ENCODE measurements around the gene ATP5F1B. TPM values are rescaled to one million over a fixed set of nuclear protein-coding genes. Genes with fewer than 3 reads are reported as not detected.

The ATP5F1B gene
- polyA plus RNA-seq, 2 donors = 222 to 636 TPM

DNA sequence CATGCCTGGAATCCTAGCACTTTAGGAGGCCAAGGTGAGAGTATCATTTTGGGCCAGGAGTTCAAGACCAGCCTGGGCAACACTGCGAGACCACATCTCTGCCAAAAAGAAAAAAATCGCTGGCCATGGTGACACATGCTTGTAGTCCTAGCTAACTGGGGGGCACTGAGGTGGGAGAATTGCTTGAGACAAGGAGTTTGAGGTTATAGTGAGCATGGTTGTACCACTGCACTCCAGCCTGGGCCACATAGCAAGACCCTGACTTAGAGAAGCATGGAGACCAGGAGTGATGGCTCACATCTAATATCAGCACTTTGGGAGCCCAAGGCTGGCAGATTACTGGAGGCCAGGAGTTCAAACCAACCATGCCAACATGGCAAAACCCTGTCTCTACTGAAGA lies 33.1 kb upstream of the ATP5F1B start:
- Histone ChIP-seq H3K27me3 (ENCODE audit: control insufficient read depth in 1 of 2, insufficient read depth in 2 of 2, low read length in 2 of 2) (no peaks in the 10 kb centered on the region), H3K4me3 (ENCODE audit: low read depth in 1 of 2, low read length in 2 of 2) (no peak overlapping the region), H3K36me3 (ENCODE audit: control insufficient read depth in 2 of 2, insufficient read depth in 2 of 2, low read length in 1 of 2) (peaks cover 0 to 13% of the 10 kb centered on the region in 2 donors), H3K9me3 (ENCODE audit: control insufficient read depth in 2 of 2, insufficient read depth in 1 of 2, low read depth in 1 of 2, low read length in 1 of 2) (no peaks in the 10 kb centered on the region), H3K27ac (ENCODE audit: low read depth in 2 of 2, low read length in 1 of 2) (no peak overlapping the region), H3K4me1 (ENCODE audit: control insufficient read depth in 2 of 2, insufficient read depth in 2 of 2, low read length in 1 of 2) (peaks cover 0 to 2% of the 10 kb centered on the region in 2 donors)
- 88 to 89% methylated on average over 2 of the region's 2 CpGs for WGBS, 2 donors

DNA sequence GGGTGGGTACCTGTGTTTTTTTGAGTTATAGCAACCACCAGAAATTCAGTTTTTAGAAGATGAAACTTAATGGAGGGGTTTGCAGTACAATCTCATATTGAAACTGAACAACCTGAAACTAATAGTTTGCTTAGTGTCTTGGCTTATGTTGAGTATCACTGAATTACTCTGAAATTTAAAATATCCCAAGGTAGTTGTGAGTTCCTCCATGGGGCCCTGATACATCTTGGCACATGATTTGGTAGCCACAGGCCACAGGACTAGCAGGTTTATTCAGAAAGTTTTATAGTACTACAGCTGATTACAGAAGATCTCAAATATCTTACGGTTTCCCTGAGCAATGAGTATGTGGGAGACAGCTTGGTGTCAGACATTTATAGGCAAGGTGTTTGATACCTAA lies 31.9 kb upstream of the ATP5F1B start:
- Histone ChIP-seq H3K9me3 (ENCODE audit: control insufficient read depth in 2 of 2, insufficient read depth in 1 of 2, low read depth in 1 of 2, low read length in 1 of 2) (no peaks in the 10 kb centered on the region), H3K27me3 (ENCODE audit: control insufficient read depth in 1 of 2, insufficient read depth in 2 of 2, low read length in 2 of 2) (no peaks in the 10 kb centered on the region), H3K27ac (ENCODE audit: low read depth in 2 of 2, low read length in 1 of 2) (no peak overlapping the region), H3K4me3 (ENCODE audit: low read depth in 1 of 2, low read length in 2 of 2) (no peak overlapping the region), H3K4me1 (ENCODE audit: control insufficient read depth in 2 of 2, insufficient read depth in 2 of 2, low read length in 1 of 2) (peaks cover 0 to 2% of the 10 kb centered on the region in 2 donors), H3K36me3 (ENCODE audit: control insufficient read depth in 2 of 2, insufficient read depth in 2 of 2, low read length in 1 of 2) (peaks cover 0 to 13% of the 10 kb centered on the region in 2 donors)
- WGBS, 2 donors = 63 to 75% methylated on average over 1 of the region's 1 CpG

DNA sequence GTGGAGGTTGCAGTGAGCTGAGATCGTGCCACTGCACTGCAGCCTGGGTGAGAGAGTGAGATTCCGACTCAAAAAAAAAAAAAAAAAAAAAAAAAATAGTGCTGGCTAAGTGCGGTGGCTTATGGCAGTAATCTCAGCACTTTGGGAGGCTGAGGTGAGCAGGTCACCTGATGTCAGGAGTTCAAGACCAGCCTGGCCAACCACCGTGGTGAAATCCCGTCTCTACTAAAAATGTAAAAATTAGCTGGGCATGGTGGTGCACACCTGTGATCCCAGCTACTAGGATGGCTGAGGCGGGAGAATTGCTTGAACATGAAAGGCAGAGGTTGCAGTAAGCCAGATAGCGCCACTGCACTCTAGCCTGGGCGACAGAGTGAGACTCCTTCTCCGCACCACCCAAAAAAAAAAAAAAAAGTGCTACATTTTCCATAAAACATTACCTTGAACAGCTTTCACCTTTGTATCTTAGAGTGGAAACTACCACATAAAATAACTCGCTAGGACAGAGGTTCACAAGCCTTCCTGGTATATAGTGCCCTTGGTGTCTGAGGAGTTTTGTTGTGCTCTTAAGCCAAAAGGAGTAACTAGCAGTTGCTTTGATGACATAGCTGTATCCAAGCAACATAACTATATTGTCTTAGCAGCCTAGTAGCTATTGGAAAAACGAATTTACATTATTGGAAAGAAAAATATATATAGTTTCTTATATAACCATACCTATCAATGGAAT lies 31.2 kb upstream of the ATP5F1B start:
- Histone ChIP-seq H3K9me3 (ENCODE audit: control insufficient read depth in 2 of 2, insufficient read depth in 1 of 2, low read depth in 1 of 2, low read length in 1 of 2) (no peaks in the 10 kb centered on the region), H3K36me3 (ENCODE audit: control insufficient read depth in 2 of 2, insufficient read depth in 2 of 2, low read length in 1 of 2) (peaks cover 0 to 13% of the 10 kb centered on the region in 2 donors), H3K27ac (ENCODE audit: low read depth in 2 of 2, low read length in 1 of 2) (no peak overlapping the region), H3K27me3 (ENCODE audit: control insufficient read depth in 1 of 2, insufficient read depth in 2 of 2, low read length in 2 of 2) (no peaks in the 10 kb centered on the region), H3K4me3 (ENCODE audit: low read depth in 1 of 2, low read length in 2 of 2) (no peak overlapping the region), H3K4me1 (ENCODE audit: control insufficient read depth in 2 of 2, insufficient read depth in 2 of 2, low read length in 1 of 2) (peaks cover 0 to 2% of the 10 kb centered on the region in 2 donors)
- WGBS, 2 donors = 70 to 77% methylated on average over 11 of the region's 11 CpGs

DNA sequence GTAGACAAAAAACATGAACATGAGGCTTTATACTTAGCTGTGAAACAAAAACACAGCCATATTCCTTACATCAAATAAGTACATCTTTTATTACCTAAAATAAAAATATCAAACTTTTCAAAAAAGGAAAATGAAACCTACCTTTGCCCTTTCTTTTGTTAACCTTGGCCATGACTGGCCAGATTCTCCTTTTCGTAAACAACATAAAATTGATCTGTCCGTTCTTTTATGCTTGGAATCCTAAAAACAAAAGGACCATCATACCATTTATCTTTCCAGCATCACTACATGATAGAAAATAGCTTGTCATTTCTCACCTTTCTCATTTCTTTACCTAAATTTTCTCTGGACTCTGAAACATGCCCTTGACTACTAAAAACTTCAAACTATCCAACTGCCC lies 25.8 kb upstream of the ATP5F1B start:
- Histone ChIP-seq H3K27ac (ENCODE audit: low read depth in 2 of 2, low read length in 1 of 2) (no peak overlapping the region), H3K9me3 (ENCODE audit: control insufficient read depth in 2 of 2, insufficient read depth in 1 of 2, low read depth in 1 of 2, low read length in 1 of 2) (no peaks in the 10 kb centered on the region), H3K4me3 (ENCODE audit: low read depth in 1 of 2, low read length in 2 of 2) (no peak overlapping the region), H3K4me1 (ENCODE audit: control insufficient read depth in 2 of 2, insufficient read depth in 2 of 2, low read length in 1 of 2) (peaks cover 0 to 2% of the 10 kb centered on the region in 2 donors), H3K36me3 (ENCODE audit: control insufficient read depth in 2 of 2, insufficient read depth in 2 of 2, low read length in 1 of 2) (peaks cover 6 to 19% of the 10 kb centered on the region in 2 donors), H3K27me3 (ENCODE audit: control insufficient read depth in 1 of 2, insufficient read depth in 2 of 2, low read length in 2 of 2) (no peaks in the 10 kb centered on the region)
- WGBS, 2 donors = 69 to 84% methylated on average over 2 of the region's 2 CpGs

DNA sequence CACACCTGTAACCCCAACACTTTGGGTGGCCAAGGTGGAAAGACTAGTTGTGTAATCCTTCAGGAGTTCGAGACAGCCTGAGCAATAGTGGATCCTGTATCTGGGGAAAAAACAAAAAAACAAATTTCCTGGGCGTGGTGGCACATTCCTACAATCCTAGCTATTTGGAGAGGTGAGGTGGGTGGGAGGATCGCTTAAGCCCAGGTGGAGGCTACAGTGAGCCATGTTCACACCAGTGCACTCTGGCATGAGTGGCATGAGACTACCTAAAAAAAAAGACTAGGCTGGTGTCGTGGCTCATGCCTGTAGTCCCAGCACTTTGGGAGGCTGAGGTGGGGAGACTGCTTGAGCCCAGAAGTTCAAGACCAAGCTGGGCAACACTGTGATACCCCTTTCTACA lies 25.1 kb upstream of the ATP5F1B start:
- WGBS, 2 donors = 81 to 87% methylated on average over 4 of the region's 4 CpGs
- Histone ChIP-seq H3K36me3 (ENCODE audit: control insufficient read depth in 2 of 2, insufficient read depth in 2 of 2, low read length in 1 of 2) (peaks cover 8 to 21% of the 10 kb centered on the region in 2 donors), H3K9me3 (ENCODE audit: control insufficient read depth in 2 of 2, insufficient read depth in 1 of 2, low read depth in 1 of 2, low read length in 1 of 2) (no peaks in the 10 kb centered on the region), H3K4me3 (ENCODE audit: low read depth in 1 of 2, low read length in 2 of 2) (no peak overlapping the region), H3K4me1 (ENCODE audit: control insufficient read depth in 2 of 2, insufficient read depth in 2 of 2, low read length in 1 of 2) (peaks cover 0 to 2% of the 10 kb centered on the region in 2 donors), H3K27me3 (ENCODE audit: control insufficient read depth in 1 of 2, insufficient read depth in 2 of 2, low read length in 2 of 2) (no peaks in the 10 kb centered on the region), H3K27ac (ENCODE audit: low read depth in 2 of 2, low read length in 1 of 2) (no peak overlapping the region)

DNA sequence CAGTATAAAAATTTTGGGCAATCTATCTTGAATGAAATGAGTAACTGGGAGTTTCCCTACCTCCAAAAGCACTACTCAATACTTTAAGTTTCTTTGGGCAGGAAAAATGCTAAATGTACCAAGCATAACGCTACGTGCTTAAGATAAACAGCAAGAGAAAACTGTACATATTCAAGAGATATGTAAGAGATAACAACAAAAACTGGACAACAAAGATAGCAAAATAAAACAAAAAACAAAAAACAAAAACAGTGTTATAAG lies 22.3 kb upstream of the ATP5F1B start:
- 90 to 91% methylated on average over 2 of the region's 2 CpGs for WGBS, 2 donors
- H3K4me3 ChIP-seq (ENCODE audit: low read depth in 1 of 2, low read length in 2 of 2) = no peak overlapping the region
- peaks cover 12 to 26% of the 10 kb centered on the region in 2 donors for H3K36me3 ChIP-seq (ENCODE audit: control insufficient read depth in 2 of 2, insufficient read depth in 2 of 2, low read length in 1 of 2)
- H3K9me3 ChIP-seq (ENCODE audit: control insufficient read depth in 2 of 2, insufficient read depth in 1 of 2, low read depth in 1 of 2, low read length in 1 of 2) = no peaks in the 10 kb centered on the region
- H3K4me1 ChIP-seq (ENCODE audit: control insufficient read depth in 2 of 2, insufficient read depth in 2 of 2, low read length in 1 of 2) = no peaks in the 10 kb centered on the region
- no peak overlapping the region for H3K27ac ChIP-seq (ENCODE audit: low read depth in 2 of 2, low read length in 1 of 2)
- H3K27me3 ChIP-seq (ENCODE audit: control insufficient read depth in 1 of 2, insufficient read depth in 2 of 2, low read length in 2 of 2) = no peaks in the 10 kb centered on the region

DNA sequence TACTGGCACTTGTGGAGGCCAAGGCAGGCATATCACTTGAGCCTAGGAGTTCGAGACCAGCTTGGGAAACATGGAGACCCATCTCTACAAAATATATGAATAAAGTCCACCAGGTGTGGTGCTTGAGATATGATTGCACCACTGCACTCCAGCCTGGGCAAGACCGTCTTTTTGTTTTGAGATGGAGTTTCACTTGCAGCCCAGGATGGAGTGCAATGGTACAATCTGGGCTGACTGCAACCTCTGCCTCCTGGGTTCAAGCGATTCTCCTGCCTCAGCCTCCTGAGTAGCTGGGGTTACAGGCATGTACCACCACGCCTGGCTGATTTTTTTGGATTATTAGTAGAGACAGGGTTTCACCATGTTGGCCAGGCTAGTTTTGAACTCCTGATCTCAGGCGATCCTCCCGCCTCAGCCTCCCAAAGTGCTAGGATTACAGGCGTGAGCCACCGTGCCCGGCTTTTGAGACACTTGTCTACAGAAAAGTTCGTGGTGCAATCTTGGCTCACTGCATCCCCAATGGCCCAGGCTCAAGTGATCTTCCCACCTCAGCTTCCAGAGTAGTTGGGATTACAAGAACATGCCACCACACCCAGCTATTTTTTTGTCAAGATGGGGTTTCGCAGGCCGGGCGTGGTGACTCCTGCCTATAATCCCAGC lies 16.3 kb upstream of the ATP5F1B start:
- no peaks in the 10 kb centered on the region for H3K4me1 ChIP-seq (ENCODE audit: control insufficient read depth in 2 of 2, insufficient read depth in 2 of 2, low read length in 1 of 2)
- H3K36me3 ChIP-seq (ENCODE audit: control insufficient read depth in 2 of 2, insufficient read depth in 2 of 2, low read length in 1 of 2) = peaks cover 6 to 15% of the 10 kb centered on the region in 2 donors
- H3K27me3 ChIP-seq (ENCODE audit: control insufficient read depth in 1 of 2, insufficient read depth in 2 of 2, low read length in 2 of 2) = no peaks in the 10 kb centered on the region
- no peak overlapping the region for H3K27ac ChIP-seq (ENCODE audit: low read depth in 2 of 2, low read length in 1 of 2)
- 89 to 95% methylated on average over 13 of the region's 13 CpGs for WGBS, 2 donors
- no peaks in the 10 kb centered on the region for H3K9me3 ChIP-seq (ENCODE audit: control insufficient read depth in 2 of 2, insufficient read depth in 1 of 2, low read depth in 1 of 2, low read length in 1 of 2)
- no peak overlapping the region for H3K4me3 ChIP-seq (ENCODE audit: low read depth in 1 of 2, low read length in 2 of 2)

DNA sequence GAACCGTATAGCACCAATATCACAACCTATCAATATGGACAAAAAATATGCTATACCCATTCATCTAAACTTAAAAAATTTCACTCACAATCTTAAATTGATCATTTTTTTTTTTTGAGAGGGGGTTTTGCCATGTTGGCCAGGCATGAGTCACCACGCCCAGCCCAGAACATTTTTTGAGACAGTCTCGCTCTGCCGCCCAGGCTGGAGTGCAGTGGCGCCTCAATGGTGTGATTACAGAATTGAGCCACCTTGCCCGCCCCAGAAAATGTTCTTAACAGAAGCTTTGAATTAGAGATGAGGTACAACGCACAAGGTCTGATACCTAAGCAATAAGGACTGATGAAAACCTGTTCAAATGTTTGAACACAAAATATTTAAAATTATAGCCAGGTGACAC lies 15.8 kb upstream of the ATP5F1B start:
- Histone ChIP-seq H3K36me3 (ENCODE audit: control insufficient read depth in 2 of 2, insufficient read depth in 2 of 2, low read length in 1 of 2) (peaks cover 5 to 10% of the 10 kb centered on the region in 2 donors), H3K4me1 (ENCODE audit: control insufficient read depth in 2 of 2, insufficient read depth in 2 of 2, low read length in 1 of 2) (no peaks in the 10 kb centered on the region), H3K27ac (ENCODE audit: low read depth in 2 of 2, low read length in 1 of 2) (no peak overlapping the region), H3K9me3 (ENCODE audit: control insufficient read depth in 2 of 2, insufficient read depth in 1 of 2, low read depth in 1 of 2, low read length in 1 of 2) (no peaks in the 10 kb centered on the region), H3K27me3 (ENCODE audit: control insufficient read depth in 1 of 2, insufficient read depth in 2 of 2, low read length in 2 of 2) (no peaks in the 10 kb centered on the region), H3K4me3 (ENCODE audit: low read depth in 1 of 2, low read length in 2 of 2) (no peak overlapping the region)
- WGBS, 2 donors = 84 to 89% methylated on average over 7 of the region's 7 CpGs

DNA sequence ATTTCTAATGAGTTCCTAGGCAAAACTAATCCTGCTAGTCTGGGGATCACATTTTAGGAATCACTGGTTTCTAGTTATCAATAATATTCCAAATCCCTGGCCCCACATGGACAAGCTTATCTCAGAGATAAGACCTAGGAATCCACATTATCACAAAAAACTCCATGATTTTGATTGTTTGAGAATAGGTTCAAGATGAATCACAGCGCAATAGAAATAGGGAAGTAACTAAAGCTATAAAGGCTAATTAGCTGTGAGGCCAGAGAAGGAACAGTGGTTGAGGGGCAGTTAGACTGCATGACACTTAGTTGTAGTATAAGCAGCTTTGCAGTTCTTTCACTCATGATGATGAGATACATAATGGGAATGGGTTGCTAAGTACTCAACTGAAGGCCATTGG lies 13.1 kb upstream of the ATP5F1B start:
- WGBS, 2 donors = 81 to 91% methylated on average over 1 of the region's 1 CpG
- no peaks in the 10 kb centered on the region for H3K9me3 ChIP-seq (ENCODE audit: control insufficient read depth in 2 of 2, insufficient read depth in 1 of 2, low read depth in 1 of 2, low read length in 1 of 2)
- peaks cover 0 to 4% of the 10 kb centered on the region in 2 donors for H3K36me3 ChIP-seq (ENCODE audit: control insufficient read depth in 2 of 2, insufficient read depth in 2 of 2, low read length in 1 of 2)
- no peaks in the 10 kb centered on the region for H3K4me1 ChIP-seq (ENCODE audit: control insufficient read depth in 2 of 2, insufficient read depth in 2 of 2, low read length in 1 of 2)
- H3K27me3 ChIP-seq (ENCODE audit: control insufficient read depth in 1 of 2, insufficient read depth in 2 of 2, low read length in 2 of 2) = no peaks in the 10 kb centered on the region
- no peak overlapping the region for H3K4me3 ChIP-seq (ENCODE audit: low read depth in 1 of 2, low read length in 2 of 2)
- no peak overlapping the region for H3K27ac ChIP-seq (ENCODE audit: low read depth in 2 of 2, low read length in 1 of 2)

All from esophagus (tissue), 2 donors.